GM20431 (cell line): Measurements from ENCODE around the gene SLC66A2.

Source experiments
- in situ Hi-C: fragments of 300-500 bp; cut with MseI, MboI; formaldehyde crosslinking; loops from one replicate; pipeline ENCODE4 v1.15.0; 2020; ENCODE audit warnings: low sequenced_read_pairs; ENCODE audit not compliant: unreplicated experiment

The SLC66A2 gene

DNA sequence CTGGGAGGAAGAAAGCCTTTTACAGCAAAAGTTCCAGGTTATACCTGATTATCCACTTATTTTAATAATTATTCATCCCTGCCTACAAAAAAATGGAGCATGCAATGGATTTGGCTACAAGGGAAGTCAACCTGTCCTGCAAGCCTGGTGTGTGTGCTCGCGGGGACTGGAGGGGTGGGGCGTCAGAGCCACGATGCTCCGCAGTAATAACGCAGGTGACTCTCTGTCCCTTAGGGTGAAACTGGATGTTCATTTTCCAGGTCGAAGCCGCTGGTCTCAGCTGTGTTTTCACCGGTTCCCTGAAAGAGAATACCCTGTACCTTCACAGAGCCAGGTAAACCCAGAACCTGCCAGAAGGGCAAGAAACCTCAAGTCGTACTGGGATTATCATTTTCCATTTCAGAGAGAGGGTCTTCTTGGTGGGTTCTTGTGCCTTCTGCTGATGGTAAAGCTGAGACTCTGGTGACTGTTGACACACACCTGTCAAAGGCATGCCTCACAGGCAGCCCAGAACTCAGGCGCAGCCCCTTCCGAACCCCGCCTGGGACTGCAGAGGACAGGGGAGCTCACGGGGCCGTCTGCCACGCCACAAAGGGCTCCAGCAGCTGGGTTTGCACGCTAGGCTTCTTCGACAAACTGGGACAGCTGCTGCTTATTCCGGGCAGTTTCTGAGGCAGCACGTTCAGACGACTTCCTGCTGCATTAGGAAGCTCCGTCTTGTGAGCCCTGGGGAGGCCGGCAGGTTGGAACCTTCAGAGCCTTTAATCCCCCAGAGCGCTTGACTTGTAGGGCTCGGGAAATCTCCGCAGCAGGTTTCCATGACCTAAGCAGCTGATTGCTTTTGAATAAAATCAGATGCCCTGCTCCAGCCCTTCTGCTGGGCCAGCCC, 95.1 kb downstream of the SLC66A2 start:
- in situ Hi-C loops: no loop called here

GRCh38 chr18:79855147-79855933, 96.1 kb downstream of the SLC66A2 start:
- in situ Hi-C loops: no loop called here

- in situ Hi-C loops: no loop called here
Observed at GRCh38 chr18:79853993-79854364, 97.5 kb downstream of the SLC66A2 start.

DNA sequence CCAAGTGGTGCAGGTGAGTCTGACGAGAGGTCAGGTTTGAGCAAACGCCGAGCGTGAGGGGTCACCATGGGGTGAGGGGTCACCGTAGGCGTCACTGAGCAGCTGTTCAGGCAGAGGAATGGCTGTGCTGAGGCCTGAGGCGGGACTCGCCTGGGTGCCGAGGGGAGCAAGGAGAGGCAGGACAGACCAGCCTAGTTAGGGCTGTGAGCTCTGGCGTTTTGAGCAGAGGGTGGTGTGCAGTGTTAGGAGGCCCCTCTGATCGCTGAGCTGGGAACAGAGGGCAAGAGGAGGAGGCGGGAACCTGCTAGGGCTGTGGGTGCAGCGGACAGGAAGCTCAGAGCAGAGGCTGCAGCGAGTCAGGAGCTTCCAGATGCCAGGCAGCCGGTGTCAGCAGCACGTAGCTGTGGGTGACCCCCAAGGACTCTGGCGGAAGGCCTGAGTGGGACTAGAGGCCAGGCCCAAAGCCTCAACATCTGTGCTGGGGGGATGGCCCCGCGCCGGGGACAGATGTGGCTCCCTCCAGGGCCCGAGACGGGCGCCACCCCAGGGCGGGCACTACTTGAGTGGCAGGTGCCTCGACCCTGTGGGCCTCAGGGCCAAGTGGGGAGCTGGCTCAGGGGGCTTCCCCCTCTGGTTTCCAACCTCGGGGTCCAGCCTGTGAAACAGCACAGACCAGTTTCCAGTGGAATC, 98.0 kb downstream of the SLC66A2 start:
- in situ Hi-C loops: no loop called here

DNA sequence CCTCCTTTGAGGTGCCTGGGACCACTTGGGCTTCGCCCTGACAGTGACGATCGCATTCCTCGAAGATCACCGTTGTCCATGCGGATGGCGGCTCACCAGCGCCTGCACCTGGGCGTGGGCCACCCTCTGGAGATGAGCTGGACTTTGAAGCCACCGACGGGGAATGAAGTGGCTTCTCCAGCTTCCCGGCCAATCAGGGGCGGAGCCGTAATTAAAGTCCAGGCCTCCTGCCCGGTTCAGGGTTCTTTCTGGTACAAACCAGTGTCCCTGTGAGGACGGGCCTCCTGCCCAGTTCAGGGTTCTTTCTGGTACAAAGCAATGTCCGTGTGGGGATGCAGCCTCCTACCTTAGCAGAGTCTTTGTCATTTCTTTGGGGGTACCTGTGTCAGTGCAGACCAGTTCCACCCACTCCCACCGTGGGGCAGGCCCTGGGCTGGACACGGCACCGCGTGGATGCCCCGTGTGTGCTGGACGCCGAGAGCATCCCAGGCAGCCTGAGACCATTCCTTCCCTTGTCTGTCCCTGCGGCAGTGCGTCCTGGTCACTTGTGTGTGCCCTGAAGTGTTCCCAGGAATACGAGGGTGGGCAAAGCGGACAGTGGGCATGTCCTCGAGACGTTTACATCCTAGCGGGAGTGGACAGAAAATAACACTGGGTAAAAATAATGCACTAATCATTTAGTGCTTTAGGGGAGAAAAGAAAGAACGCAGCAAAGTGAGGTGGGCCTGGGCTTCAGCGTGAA, 98.7 kb downstream of the SLC66A2 start:
- in situ Hi-C loops: no loop called here
